CD4-positive, alpha-beta memory T cell (primary cell): ENCODE results near the gene GLB1L2. TPM values are rescaled to one million over a fixed set of nuclear protein-coding genes. Genes with fewer than 3 reads are reported as not detected.
"Not testable (repeated sequence)": the region's sequence is repeated elsewhere in the genome, so short reads cannot be mapped to it uniquely, and the experiment has no call there.

Experiments used
- CTCF ChIA-PET: fragments of 350-600 bp; sonication (Branson Sonifier 250); formaldehyde crosslinking; loops from one replicate; lab custom pipeline; 2021; ENCODE audit warnings: inconsistent platforms; ENCODE audit not compliant: partially characterized antibody; lab: Charles Lee
- POLR2A ChIA-PET: fragments of 350-600 bp; sonication (Branson Sonifier 250); formaldehyde crosslinking; loops from one replicate; lab custom pipeline; 2021; ENCODE audit not compliant: partially characterized antibody; lab: Charles Lee
- DNase-seq, 5 donors: peaks; one replicate each; pipeline versions ENCODE4 v3.0.0 to v3.0.0-alpha.2; 2020 to 2022; ENCODE audit warnings: mixed read lengths in 1 of 5
- H3K27ac ChIP-seq: one replicate; pipeline ENCODE4 v1.7.0; 2013; ENCODE audit warnings: low read depth, low read length
- H3K27me3 ChIP-seq: 2 replicates; pipeline ENCODE4 v1.7.0; 2013; ENCODE audit warnings: mild to moderate bottlenecking, low read length, moderate library complexity; ENCODE audit not compliant: insufficient read depth
- H3K36me3 ChIP-seq: 2 replicates; pipeline ENCODE4 v1.7.0; 2013; ENCODE audit warnings: mild to moderate bottlenecking, low read length, moderate library complexity; ENCODE audit not compliant: insufficient read depth
- H3K4me1 ChIP-seq: 2 replicates; pipeline ENCODE4 v1.7.0; 2013; ENCODE audit warnings: mild to moderate bottlenecking, low read length, moderate library complexity; ENCODE audit not compliant: insufficient read depth
- H3K4me3 ChIP-seq, 2 donors: one replicate each; pipeline ENCODE4 v1.7.0; 2013; ENCODE audit warnings: low read length in 2 of 2, mild to moderate bottlenecking in 1 of 2
- H3K9me3 ChIP-seq, 2 donors: one replicate each; pipeline ENCODE4 v1.7.0; 2013; ENCODE audit warnings: low read length in 2 of 2, control low read depth in 1 of 2; ENCODE audit not compliant: control insufficient read depth in 1 of 2
- H3K27ac Mint-ChIP-seq, 7 donors: one replicate each; pipeline ENCODE4 v1.8.0; 2020 to 2021; ENCODE audit warnings: mixed read lengths in 7 of 7, mild to moderate bottlenecking in 6 of 7, inconsistent platforms in 3 of 7, moderate library complexity in 3 of 7
- H3K27me3 Mint-ChIP-seq, 2 donors: one replicate each; pipeline ENCODE4 v1.8.0; 2020 to 2021; ENCODE audit warnings: mixed read lengths in 2 of 2
- H3K36me3 Mint-ChIP-seq, 2 donors: one replicate each; pipeline ENCODE4 v1.8.0; 2020 to 2021; ENCODE audit warnings: mixed read lengths in 2 of 2, inconsistent platforms in 1 of 2, mild to moderate bottlenecking in 1 of 2
- H3K4me1 Mint-ChIP-seq, 4 donors: one replicate each; pipeline ENCODE4 v1.8.0; 2020 to 2021; ENCODE audit warnings: mixed read lengths in 4 of 4, mild to moderate bottlenecking in 1 of 4
- H3K4me3 Mint-ChIP-seq, 8 donors: one replicate each; pipeline ENCODE4 v1.8.0; 2020 to 2021; ENCODE audit warnings: mixed read lengths in 8 of 8, mild to moderate bottlenecking in 7 of 8, moderate library complexity in 6 of 8, inconsistent platforms in 3 of 8
- H3K9me3 Mint-ChIP-seq, 8 donors: one replicate each; pipeline ENCODE4 v1.8.0; 2020 to 2021; ENCODE audit warnings: mixed read lengths in 8 of 8, mild to moderate bottlenecking in 5 of 8, inconsistent platforms in 3 of 8, moderate library complexity in 1 of 8
- intact Hi-C: fragments of 100-400 bp; cut with micrococcal nuclease; formaldehyde crosslinking; loops from one replicate; pipeline ENCODE4 v1.15.1; 2023
- polyA plus RNA-seq, 2 donors: library from polyadenylated mRNA; unstranded; fragments of 300-500 nt; fragmentation: Illumina TruSeq; gene quantifications; one replicate each; pipeline ENCODE4 v1.2.3, GENCODE V29; 2021
- total RNA-seq, 2 experiments: library from RNA; stranded (reverse); gene quantifications; one replicate each; pipeline ENCODE4 v1.2.3, GENCODE V29; 2021

Gene GLB1L2
- 1 to 10 TPM; 1.2 to 1.5 TPM for total RNA-seq
- under 1 TPM; 0.43 to 0.79 TPM for polyA plus RNA-seq

- CTCF ChIA-PET: interaction anchor here (0.9 to 1.0 kb wide), 2 partner anchors 56 to 69 kb away, joined by 3 read pairs; partner anchors contain the start of gene GLB1L3
- Mint-ChIP-seq H3K9me3 (no peaks in the 10 kb centered on the region), H3K27ac (peak within 1 kb of the TSS; percentile 20 to 90 (median 84)), H3K36me3 (no peaks in the 10 kb centered on the region), H3K27me3 (peaks cover 0 to 4% of the 10 kb centered on the region in 2 donors), H3K4me3 (peak within 1 kb of the TSS; percentile 85 to 95 (median 91)), H3K4me1 (peaks cover 7 to 22% (median 12%) of the 10 kb centered on the region in 4 donors)
- peak within 1 kb of the TSS in 1 of 2 donors; percentile 59 for H3K4me3 ChIP-seq
- POLR2A ChIA-PET: interaction anchor here (1.2 to 1.6 kb wide), 2 partner anchors 78 to 108 kb away, joined by 4 to 7 read pairs; partner anchors contain the start of genes ACAD8, NCAPD3, THYN1 and VPS26B
- H3K27me3 ChIP-seq: no peaks in the 10 kb centered on the region
- DNase-seq: peak; percentile 77 to 83 (median 80)
- intact Hi-C loops: loop anchor here (1.0 to 2.0 kb wide), 3 partner anchors 55 to 107 kb away; partner anchors contain the start of genes ACAD8, GLB1L3, THYN1 and VPS26B
- no peaks in the 10 kb centered on the region for H3K9me3 ChIP-seq
- no peaks in the 10 kb centered on the region for H3K36me3 ChIP-seq
- no peak within 1 kb of the TSS for H3K27ac ChIP-seq
- H3K4me1 ChIP-seq: peaks cover 14% of the 10 kb centered on the region
Observed at GRCh38 chr11:134331354-134332188, at the start of gene GLB1L2. GLB1L2 (plus strand) TSS chr11:134331988; CDS start chr11:134332062, 74 bp downstream.

- Histone ChIP-seq H3K27me3 (no peaks in the 10 kb centered on the region), H3K36me3 (no peaks in the 10 kb centered on the region), H3K4me3 (no peak overlapping the region), H3K27ac (no peak overlapping the region), H3K4me1 (no peaks in the 10 kb centered on the region), H3K9me3 (no peaks in the 10 kb centered on the region)
- Mint-ChIP-seq H3K36me3 (no peaks in the 10 kb centered on the region), H3K27ac (no peak overlapping the region), H3K4me1 (peaks cover 0 to 2% (median under 1%) of the 10 kb centered on the region in 4 donors), H3K9me3 (no peaks in the 10 kb centered on the region), H3K27me3 (no peaks in the 10 kb centered on the region), H3K4me3 (no peak overlapping the region)
- POLR2A ChIA-PET: interaction anchor here (0.6 kb wide), 1 partner anchor 17 kb away, joined by 3 read pairs; no protein-coding TSS in a partner anchor
- CTCF ChIA-PET: interaction anchor here (1.3 kb wide), 1 partner anchor 9 kb away, joined by 4 read pairs; no protein-coding TSS in a partner anchor
- intact Hi-C loops: no loop called here
- DNase-seq: no peak
Observed at GRCh38 chr11:134282121-134283045, 49.4 kb upstream of the GLB1L2 start.

- Mint-ChIP-seq H3K36me3 (no peaks in the 10 kb centered on the region), H3K4me3 (no peak overlapping the region)
Observed at GRCh38 chr11:134283461-134284230, 48.1 kb upstream of the GLB1L2 start.

GRCh38 chr11:134284349-134284748 lies 47.4 kb upstream of the GLB1L2 start:
- H3K36me3 Mint-ChIP-seq, POLR2A ChIA-PET, H3K27me3 ChIP-seq, H3K27me3 Mint-ChIP-seq, H3K27ac Mint-ChIP-seq, H3K9me3 Mint-ChIP-seq, DNase-seq, H3K4me1 ChIP-seq, H3K4me1 Mint-ChIP-seq, H3K4me3 Mint-ChIP-seq, H3K36me3 ChIP-seq, H3K4me3 ChIP-seq, intact Hi-C loops, H3K27ac ChIP-seq, H3K9me3 ChIP-seq: not testable (repeated sequence)
- CTCF ChIA-PET: interaction anchor here (1.0 kb wide), 1 partner anchor 22 kb away, joined by 3 read pairs; no protein-coding TSS in a partner anchor

More at GRCh38 chr11:134283461-134284230, 48.1 kb upstream of the GLB1L2 start:
- no peak for DNase-seq
- CTCF ChIA-PET: interaction anchor here (1.0 to 1.3 kb wide), 2 partner anchors 10 to 22 kb away, joined by 3 to 4 read pairs; no protein-coding TSS in a partner anchor
- Mint-ChIP-seq H3K9me3 (no peaks in the 10 kb centered on the region), H3K27ac (no peak overlapping the region), H3K4me1 (peaks cover 0 to 1% (median 0%) of the 10 kb centered on the region in 4 donors), H3K27me3 (no peaks in the 10 kb centered on the region)
- no peaks in the 10 kb centered on the region for H3K27me3 ChIP-seq
- no peaks in the 10 kb centered on the region for H3K4me1 ChIP-seq
- intact Hi-C loops: no loop called here
- POLR2A ChIA-PET: no interaction called here
- H3K27ac ChIP-seq: no peak overlapping the region
- H3K36me3 ChIP-seq: no peaks in the 10 kb centered on the region
- no peak overlapping the region for H3K4me3 ChIP-seq
- no peaks in the 10 kb centered on the region for H3K9me3 ChIP-seq

GRCh38 chr11:134287561-134287960 lies 44.2 kb upstream of the GLB1L2 start:
- no peaks in the 10 kb centered on the region for H3K9me3 Mint-ChIP-seq
- DNase-seq: no peak
- Histone ChIP-seq H3K27me3 (no peaks in the 10 kb centered on the region), H3K4me1 (no peaks in the 10 kb centered on the region), H3K27ac (no peak overlapping the region), H3K9me3 (no peaks in the 10 kb centered on the region), H3K36me3 (no peaks in the 10 kb centered on the region), H3K4me3 (no peak overlapping the region)
- no peaks in the 10 kb centered on the region for H3K36me3 Mint-ChIP-seq
- H3K4me3 Mint-ChIP-seq: no peak overlapping the region
- no peaks in the 10 kb centered on the region for H3K27me3 Mint-ChIP-seq
- POLR2A ChIA-PET: no interaction called here
- CTCF ChIA-PET: interaction anchor here (0.9 to 1.6 kb wide), 2 partner anchors 8 to 10 kb away, joined by 3 to 5 read pairs; no protein-coding TSS in a partner anchor
- no peaks in the 10 kb centered on the region for H3K4me1 Mint-ChIP-seq
- H3K27ac Mint-ChIP-seq: no peak overlapping the region
- intact Hi-C loops: no loop called here

GRCh38 chr11:134288486-134288885 lies 43.3 kb upstream of the GLB1L2 start:
- no peaks in the 10 kb centered on the region for H3K27me3 Mint-ChIP-seq
- Histone ChIP-seq H3K4me1 (no peaks in the 10 kb centered on the region), H3K4me3 (no peak overlapping the region), H3K36me3 (no peaks in the 10 kb centered on the region), H3K9me3 (no peaks in the 10 kb centered on the region), H3K27ac (no peak overlapping the region), H3K27me3 (no peaks in the 10 kb centered on the region)
- no peak overlapping the region for H3K27ac Mint-ChIP-seq
- H3K4me3 Mint-ChIP-seq: no peak overlapping the region
- ChIA-PET POLR2A (no interaction called here), CTCF (interaction anchor here (0.5 to 1.6 kb wide), 3 partner anchors 9 to 86 kb away, joined by 3 to 5 read pairs (median 4); no protein-coding TSS in a partner anchor)
- intact Hi-C loops: no loop called here
- no peaks in the 10 kb centered on the region for H3K9me3 Mint-ChIP-seq
- H3K4me1 Mint-ChIP-seq: no peaks in the 10 kb centered on the region
- H3K36me3 Mint-ChIP-seq: no peaks in the 10 kb centered on the region
- no peak for DNase-seq
